HG03469 (cell line): ENCODE measurements around the gene GIPC3.
"Not testable (repeated sequence)": the region's sequence is repeated elsewhere in the genome, so short reads cannot be mapped to it uniquely, and the experiment has no call there.

ENCODE experiments used
- ATAC-seq: cut with Tn5 transposase; IDR thresholded peaks from one replicate; pipeline ENCODE4 v1.9.1; 2021; ENCODE audit warnings: mild to moderate bottlenecking, moderate library complexity, moderate number of reproducible peaks; ENCODE audit not compliant: unreplicated experiment

Gene GIPC3

GRCh38 chr19:3615524-3616135, 30.4 kb downstream of the GIPC3 start:
- ATAC-seq: no peak

GRCh38 chr19:3617463-3617862, 32.2 kb downstream of the GIPC3 start:
- no peak for ATAC-seq

GRCh38 chr19:3618144-3618810, 33.0 kb downstream of the GIPC3 start:
- ATAC-seq: no peak

- ATAC-seq: no peak
Observed at GRCh38 chr19:3618811-3619630, 33.7 kb downstream of the GIPC3 start.

DNA sequence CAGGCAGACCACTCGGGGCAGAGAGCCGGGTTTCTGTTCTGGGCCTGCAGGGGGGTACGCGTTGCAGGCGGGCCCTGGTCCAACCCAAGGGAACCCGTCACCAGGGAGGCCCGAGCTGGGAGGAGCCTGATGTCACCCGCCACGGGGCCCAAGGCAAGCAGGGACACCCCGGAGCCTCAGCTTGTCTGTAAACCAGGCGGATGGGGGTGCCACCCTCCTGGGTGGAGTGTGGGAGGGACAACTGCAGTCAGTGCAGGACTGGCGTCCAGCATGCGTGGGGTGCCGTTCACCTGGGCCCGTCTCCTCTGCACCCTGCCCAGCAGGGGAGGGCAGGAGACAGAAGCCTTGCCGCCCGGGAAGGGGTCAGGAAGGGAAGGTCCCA, 34.3 kb downstream of the GIPC3 start:
- ATAC-seq: no peak

DNA sequence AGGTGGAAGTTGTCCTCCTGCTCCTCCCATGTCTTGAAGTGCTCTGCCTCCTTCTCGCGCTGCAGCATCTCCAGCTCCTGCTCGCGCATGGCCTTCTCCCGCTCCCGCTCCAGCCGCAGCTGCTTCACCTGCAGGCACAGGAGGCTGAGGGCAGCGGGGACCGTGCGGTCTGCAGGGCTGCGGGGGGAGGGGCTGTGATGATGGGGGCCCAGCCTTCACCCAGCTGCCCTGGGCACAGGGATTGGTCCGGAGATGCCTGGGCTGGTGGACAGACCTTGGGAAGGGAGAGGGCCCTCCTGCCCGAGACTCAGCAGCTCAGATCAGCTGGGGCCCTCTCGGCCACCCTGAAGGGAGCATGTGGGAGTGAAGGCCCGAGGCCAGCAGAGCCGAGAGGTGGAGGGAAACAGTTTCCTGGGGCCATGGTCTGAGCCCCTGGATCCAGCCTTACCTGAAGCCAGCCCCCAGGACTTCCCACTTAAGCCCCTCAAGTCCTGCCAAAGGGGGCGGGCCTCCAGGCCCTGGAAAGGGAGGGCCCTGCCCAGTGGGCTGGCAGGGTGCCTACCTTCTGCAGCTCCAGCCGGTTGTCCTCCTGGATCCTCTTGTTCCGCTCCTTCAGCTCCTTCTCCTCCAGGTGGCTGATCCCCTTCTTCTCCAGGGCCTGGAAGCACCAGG, 35.0 kb downstream of the GIPC3 start:
- no peak for ATAC-seq

- ATAC-seq: no peak
Observed at GRCh38 chr19:3620817-3621547, 35.7 kb downstream of the GIPC3 start.

- no peak for ATAC-seq
Observed at GRCh38 chr19:3621689-3622088, 36.4 kb downstream of the GIPC3 start.

- ATAC-seq: no peak
Observed at GRCh38 chr19:3622224-3622623, 36.9 kb downstream of the GIPC3 start.

DNA sequence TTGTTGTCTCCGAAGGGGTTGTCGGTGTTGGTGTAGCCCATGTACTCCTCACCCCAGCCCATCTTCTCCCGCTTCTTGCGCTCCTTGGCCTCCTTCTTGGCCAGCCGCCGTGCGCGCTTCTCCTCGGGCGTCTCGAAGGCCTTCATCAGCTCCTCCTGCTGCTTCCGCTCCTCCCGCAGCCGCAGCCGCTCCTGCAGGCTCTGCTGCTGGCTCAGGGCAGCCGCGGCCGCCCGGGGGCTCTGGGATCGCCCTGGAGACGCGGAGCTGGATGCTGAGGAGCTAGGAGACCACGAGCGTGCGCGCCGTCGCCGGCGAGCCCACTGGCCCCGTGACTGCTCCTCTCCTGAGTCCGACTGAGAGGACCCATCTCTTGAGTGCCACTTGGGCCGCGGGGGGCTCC, 38.4 kb downstream of the GIPC3 start:
- no peak for ATAC-seq

- no peak for ATAC-seq
Observed at GRCh38 chr19:3625996-3626472, 40.8 kb downstream of the GIPC3 start.

DNA sequence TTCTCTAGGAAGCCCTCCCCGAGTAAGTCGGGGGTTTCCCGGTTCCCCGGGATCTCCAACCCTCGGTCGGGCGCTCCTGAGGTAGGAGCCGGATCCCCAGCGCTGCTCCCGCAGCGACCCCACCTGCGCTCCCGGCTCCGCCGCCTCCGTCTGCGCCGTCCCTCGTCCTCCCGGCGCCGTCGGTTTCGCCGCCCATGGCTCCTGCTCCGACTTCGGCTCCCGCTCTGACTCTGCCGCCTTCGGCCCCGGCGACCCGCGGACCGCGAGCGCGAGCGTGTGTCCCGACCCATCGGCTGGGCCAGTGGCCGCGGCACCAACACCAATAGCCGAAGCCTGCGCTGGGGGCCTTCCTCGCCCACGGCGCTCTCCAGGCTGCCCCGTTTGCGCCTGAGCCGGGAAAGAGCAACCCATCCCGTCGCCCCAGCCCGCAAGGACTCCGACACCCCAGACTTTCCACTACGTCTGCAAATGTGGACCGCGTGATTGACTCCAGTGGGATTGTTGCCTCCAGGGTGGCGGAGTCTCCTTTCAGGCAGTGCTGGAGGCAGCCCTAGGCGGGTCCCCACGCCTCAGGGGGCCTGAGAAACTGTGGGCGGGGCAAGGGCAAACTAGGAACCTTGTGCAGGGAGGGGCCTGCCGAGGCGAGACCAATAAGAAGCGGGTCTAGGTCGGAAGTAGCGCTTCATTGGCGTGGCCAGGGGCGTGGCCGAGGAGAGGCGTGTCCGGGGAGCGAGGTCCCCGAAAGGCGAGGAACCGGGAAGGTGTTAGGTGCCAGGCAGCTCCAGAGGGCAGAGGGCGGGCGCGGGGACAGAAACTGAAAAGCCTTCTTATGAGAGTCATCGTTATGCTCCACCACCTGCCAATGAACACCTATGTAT, 41.4 kb downstream of the GIPC3 start, which contains the start of gene CACTIN:
CACTIN (minus strand) TSS at position 318 of the 878 bp plus-strand sequence; CDS start at position 290, 28 bp downstream.
- ATAC-seq: no peak

- ATAC-seq: no peak
Observed at GRCh38 chr19:3627351-3627723, 42.1 kb downstream of the GIPC3 start.

- not testable (repeated sequence) for ATAC-seq
Observed at GRCh38 chr19:3628766-3629165, 43.5 kb downstream of the GIPC3 start.

GRCh38 chr19:3631053-3631861, 46.0 kb downstream of the GIPC3 start:
- no peak for ATAC-seq

DNA sequence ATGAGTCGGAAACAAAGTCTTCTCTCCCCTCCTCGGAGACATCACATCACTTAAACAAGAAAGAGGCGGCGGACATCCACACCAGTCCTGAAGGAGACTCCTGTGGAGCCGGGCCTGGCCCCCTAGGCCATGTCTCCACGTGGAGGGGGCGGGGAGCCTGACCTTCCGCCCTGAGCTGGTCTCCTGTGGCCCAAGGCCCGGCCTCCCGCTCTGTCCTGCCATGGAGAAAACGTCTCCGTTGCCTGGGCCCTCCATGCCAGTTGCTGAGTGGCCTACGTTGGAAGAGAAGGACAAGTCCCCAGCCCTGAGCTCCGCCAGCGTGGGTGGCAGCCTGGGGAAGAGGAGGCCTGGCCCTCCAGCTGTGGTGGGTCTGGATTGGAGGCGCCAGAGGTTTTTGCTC, 46.8 kb downstream of the GIPC3 start:
- no peak for ATAC-seq

- ATAC-seq: no peak
Observed at GRCh38 chr19:3632739-3633558, 47.7 kb downstream of the GIPC3 start.

- ATAC-seq: no peak
Observed at GRCh38 chr19:3633559-3633988, 48.3 kb downstream of the GIPC3 start.
